Measurements from ENCODE around the gene DZIP1. TPM values are rescaled to one million over a fixed set of nuclear protein-coding genes. Genes with fewer than 3 reads are reported as not detected.

DZIP1 gene
- total RNA-seq, 1 donor from 2014 or later: 0.64 TPM

DNA sequence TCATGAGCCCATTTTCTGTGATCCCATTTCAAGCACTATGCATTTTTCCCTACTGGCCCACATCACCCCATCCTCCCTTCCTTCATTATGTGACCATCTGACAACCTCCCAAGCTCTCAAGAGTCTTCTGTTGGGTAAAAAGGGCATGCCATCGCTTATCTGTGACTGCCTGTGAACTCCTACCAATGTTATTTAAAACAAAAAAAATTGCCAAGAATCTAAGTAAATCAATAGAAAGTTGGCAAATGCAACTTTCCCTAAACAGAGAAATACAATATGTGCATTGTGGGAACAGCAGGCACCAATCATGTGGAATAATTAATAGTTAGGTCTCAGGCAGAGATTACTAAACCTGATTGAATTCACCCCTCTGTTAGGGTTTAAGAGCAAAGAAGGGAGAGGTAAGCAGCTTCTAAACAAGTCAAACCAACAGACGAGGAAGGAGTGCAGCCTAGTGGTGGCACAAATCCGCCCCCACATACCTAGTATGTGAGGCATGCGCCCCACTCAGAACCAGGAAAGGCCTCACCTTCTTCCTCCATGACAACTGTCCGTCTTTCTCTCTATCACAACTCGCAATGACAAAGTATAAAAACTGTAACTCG, 29.8 kb downstream of the DZIP1 start:
- H3K27me3 Mint-ChIP-seq (ENCODE audit: low read depth): no peaks in the 10 kb centered on the region
- no peak overlapping the region for H3K4me3 Mint-ChIP-seq (ENCODE audit: low read depth)
- no peaks in the 10 kb centered on the region for H3K9me3 Mint-ChIP-seq
- H3K4me1 Mint-ChIP-seq (ENCODE audit: low read depth): no peaks in the 10 kb centered on the region
- no peaks in the 10 kb centered on the region for H3K36me3 Mint-ChIP-seq (ENCODE audit: low read depth)
- intact Hi-C loops (cut with micrococcal nuclease): no loop called here
- no peak for DNase-seq (ENCODE audit: low spot score)
- H3K27ac Mint-ChIP-seq: no peak overlapping the region

DNA sequence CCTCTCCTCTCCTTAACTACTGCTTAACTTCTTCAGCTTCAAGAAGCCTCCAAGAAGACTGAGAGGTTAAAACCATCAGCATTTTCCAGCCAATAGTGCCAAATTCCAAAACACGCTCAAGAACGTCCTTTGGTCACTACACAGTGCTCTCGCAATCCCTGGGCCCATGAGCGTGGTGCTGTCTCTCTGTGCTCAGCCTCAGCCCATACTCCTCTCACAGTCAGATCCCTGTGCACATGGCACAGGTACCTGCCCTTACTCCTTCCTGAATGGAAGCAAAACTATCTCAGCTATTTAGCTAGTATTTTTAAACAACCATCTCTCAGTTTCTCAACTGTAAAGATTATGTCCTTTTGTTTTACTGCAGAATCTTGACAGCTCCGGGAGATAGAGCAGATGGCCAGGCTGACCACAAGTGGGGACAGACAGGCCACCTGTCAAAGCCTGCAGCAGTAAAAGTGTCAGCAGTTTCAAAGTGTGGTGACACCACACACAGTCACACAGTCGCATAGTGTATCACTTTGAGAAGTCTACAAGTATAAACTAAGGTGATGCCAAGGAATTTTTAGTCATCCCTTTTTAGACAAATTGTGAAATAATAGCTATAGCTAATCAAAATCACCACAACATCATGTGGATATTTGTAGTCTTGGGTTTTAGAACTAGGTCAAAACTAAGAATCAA, 35.7 kb downstream of the DZIP1 start:
- peaks cover 4% of the 10 kb centered on the region for H3K27me3 Mint-ChIP-seq (ENCODE audit: low read depth)
- no peak overlapping the region for H3K4me3 Mint-ChIP-seq (ENCODE audit: low read depth)
- H3K36me3 Mint-ChIP-seq (ENCODE audit: low read depth): no peaks in the 10 kb centered on the region
- H3K4me1 Mint-ChIP-seq (ENCODE audit: low read depth): no peaks in the 10 kb centered on the region
- no peak overlapping the region for H3K27ac Mint-ChIP-seq
- no peak for DNase-seq (ENCODE audit: low spot score)
- no peaks in the 10 kb centered on the region for H3K9me3 Mint-ChIP-seq
- intact Hi-C loops (cut with micrococcal nuclease): no loop called here

DNA sequence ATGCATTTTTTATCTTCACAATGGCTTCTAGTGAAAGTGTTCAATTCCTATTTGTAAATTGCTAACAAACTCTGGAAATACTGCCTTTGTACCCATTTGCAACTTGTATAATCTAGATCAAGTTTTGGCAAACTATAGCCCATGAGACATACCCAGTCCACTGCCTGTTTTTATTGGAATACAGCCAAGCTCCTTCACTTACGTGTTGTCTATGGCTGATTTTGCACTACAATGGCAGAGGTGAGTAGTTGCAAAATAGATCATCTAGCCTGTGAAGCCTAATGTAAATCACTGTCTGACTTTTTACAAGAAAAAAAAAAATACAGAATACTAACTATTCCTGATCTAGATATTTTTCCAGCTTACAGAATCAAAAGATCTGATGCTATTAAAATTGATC, 37.1 kb downstream of the DZIP1 start:
- Mint-ChIP-seq H3K27ac (no peak overlapping the region), H3K36me3 (ENCODE audit: low read depth) (no peaks in the 10 kb centered on the region), H3K4me3 (ENCODE audit: low read depth) (no peak overlapping the region), H3K27me3 (ENCODE audit: low read depth) (peaks cover 4% of the 10 kb centered on the region), H3K4me1 (ENCODE audit: low read depth) (no peaks in the 10 kb centered on the region), H3K9me3 (no peaks in the 10 kb centered on the region)
- intact Hi-C loops (cut with micrococcal nuclease): no loop called here
- no peak for DNase-seq (ENCODE audit: low spot score)

DNA sequence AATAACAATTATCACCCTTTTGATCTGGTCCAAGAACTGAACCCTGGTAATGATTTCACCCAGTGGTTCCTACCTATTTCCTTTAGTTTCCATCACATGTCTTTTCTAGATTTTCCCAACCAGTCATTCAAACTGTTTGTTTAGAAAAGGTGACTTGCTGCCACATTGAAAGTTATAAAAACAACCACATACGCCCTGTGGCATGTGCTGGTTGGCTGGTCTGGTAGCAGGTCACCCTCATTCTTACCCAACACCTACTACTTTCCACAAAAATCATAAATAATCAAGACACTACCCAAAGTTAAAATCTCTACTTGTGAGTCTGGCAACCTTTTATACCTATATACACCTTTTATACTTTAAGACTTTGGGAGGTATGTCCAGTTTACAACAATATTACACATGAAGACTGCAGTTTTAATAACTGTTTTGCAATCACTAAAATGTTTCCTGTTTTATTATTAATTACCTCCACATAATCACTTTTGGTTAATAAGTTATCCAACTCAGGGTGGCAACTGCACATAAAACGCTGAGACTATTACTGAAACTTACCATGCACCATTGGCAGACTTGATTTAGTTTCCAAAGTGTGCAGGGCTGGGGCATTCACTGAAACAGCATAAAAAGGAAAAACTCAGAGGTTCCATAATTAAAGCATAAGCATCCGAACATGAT, 38.9 kb downstream of the DZIP1 start:
- no peaks in the 10 kb centered on the region for H3K36me3 Mint-ChIP-seq (ENCODE audit: low read depth)
- no peak for DNase-seq (ENCODE audit: low spot score)
- intact Hi-C loops (cut with micrococcal nuclease): no loop called here
- H3K4me3 Mint-ChIP-seq (ENCODE audit: low read depth): no peak overlapping the region
- H3K4me1 Mint-ChIP-seq (ENCODE audit: low read depth): no peaks in the 10 kb centered on the region
- no peak overlapping the region for H3K27ac Mint-ChIP-seq
- no peaks in the 10 kb centered on the region for H3K9me3 Mint-ChIP-seq
- H3K27me3 Mint-ChIP-seq (ENCODE audit: low read depth): peaks cover 4% of the 10 kb centered on the region

DNA sequence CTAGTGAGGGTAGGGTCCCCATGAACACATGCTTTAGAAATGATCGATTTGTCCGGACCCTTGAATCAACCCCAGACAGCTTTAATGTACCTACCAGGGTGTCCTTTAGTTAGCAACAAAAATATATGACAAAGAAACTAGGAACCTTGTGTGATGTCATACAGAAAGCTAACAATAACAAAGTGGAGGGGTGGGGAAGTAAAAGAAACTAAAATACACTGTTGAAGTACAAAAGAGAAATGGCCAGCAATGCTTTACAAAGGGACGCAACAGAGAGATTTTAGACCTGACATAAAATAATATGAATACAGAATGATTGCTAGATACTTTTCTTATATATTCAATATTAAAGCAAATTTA, 40.0 kb downstream of the DZIP1 start:
- Mint-ChIP-seq H3K27me3 (ENCODE audit: low read depth) (peaks cover 6% of the 10 kb centered on the region), H3K9me3 (no peaks in the 10 kb centered on the region), H3K27ac (no peak overlapping the region), H3K4me3 (ENCODE audit: low read depth) (no peak overlapping the region), H3K36me3 (ENCODE audit: low read depth) (no peaks in the 10 kb centered on the region), H3K4me1 (ENCODE audit: low read depth) (no peaks in the 10 kb centered on the region)
- DNase-seq (ENCODE audit: low spot score): no peak
- intact Hi-C loops (cut with micrococcal nuclease): no loop called here

DNA sequence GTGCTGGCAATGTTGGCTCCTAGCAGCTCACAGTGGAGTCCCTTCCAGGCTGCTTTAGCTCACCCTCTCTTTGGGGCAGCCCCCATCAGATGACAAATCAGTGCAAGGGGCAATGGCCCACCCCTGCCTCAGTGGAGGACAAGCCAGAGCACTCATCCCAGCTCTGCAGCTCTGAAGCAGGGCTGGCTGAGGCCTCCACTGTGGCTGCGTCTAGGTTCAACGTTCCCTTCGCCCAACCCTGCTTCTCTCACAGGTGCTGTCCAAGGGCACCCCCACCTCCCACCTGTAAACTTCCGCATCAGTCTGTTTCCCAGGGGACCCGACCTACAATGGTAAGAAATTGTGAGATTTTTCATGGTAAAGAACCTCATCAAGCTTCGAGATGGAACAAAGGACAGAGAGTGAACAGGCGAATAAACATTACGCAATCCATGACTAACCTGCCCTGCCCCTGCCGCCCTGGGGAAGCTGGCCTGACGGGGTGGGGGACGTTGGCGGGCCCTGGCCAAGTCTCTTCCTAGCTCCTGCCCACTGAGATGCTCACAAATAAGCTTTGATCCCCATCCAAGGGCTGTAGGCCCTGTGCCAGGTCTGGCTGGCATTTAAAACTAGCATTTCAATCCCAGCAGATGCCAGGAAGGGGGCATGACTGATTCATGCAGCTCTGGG, 40.5 kb downstream of the DZIP1 start:
- Mint-ChIP-seq H3K9me3 (no peaks in the 10 kb centered on the region), H3K36me3 (ENCODE audit: low read depth) (no peaks in the 10 kb centered on the region), H3K27me3 (ENCODE audit: low read depth) (peaks cover 6% of the 10 kb centered on the region), H3K27ac (no peak overlapping the region), H3K4me3 (ENCODE audit: low read depth) (no peak overlapping the region), H3K4me1 (ENCODE audit: low read depth) (no peaks in the 10 kb centered on the region)
- no peak for DNase-seq (ENCODE audit: low spot score)
- intact Hi-C loops (cut with micrococcal nuclease): no loop called here

DNA sequence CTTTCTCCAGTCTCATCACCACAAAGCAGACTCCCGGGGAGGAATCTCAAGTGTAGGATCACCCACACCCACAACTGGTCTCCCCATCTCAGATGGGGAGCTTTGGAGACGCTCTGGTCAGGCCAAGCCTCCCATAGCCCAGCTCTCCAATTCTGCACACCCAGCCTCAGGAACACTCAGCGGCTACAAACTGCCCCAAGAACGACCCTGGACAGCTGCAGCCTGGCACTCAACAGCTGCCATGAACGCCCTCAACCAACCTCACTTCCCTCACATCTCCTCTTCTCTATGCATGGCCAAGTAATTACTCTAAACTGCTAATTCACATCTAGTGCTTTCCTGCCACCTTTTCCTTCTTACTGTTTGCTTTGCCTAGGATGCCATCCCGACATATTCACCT, 42.6 kb downstream of the DZIP1 start:
- DNase-seq (ENCODE audit: low spot score): no peak
- intact Hi-C loops (cut with micrococcal nuclease): no loop called here
- H3K27ac Mint-ChIP-seq: no peak overlapping the region

DNA sequence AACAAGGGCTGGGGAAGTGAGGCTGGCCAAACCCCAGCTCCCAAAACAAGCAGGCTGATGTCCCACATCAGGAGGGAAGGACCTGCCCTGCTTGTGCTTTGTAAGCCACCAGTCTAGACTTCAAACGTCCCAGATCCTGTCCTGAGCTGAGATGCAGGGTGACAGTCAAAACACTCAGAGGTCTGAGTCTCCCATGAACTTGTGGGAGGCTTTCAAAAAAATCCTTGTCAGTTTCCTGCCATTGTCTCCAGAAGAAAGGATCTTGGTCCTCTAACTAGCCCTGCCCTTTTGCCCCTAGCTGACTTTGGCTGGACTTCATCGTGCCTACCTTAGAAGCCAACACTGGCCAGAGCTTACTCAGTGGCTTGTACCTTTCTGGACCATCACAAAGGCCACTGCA, 43.3 kb downstream of the DZIP1 start:
- no peaks in the 10 kb centered on the region for H3K9me3 Mint-ChIP-seq

More for the DNA sequence above, 42.6 kb downstream of the DZIP1 start:
- H3K9me3 Mint-ChIP-seq: no peaks in the 10 kb centered on the region
- H3K36me3 Mint-ChIP-seq (ENCODE audit: low read depth): no peaks in the 10 kb centered on the region
- no peaks in the 10 kb centered on the region for H3K4me1 Mint-ChIP-seq (ENCODE audit: low read depth)
- peaks cover 3% of the 10 kb centered on the region for H3K27me3 Mint-ChIP-seq (ENCODE audit: low read depth)
- no peak overlapping the region for H3K4me3 Mint-ChIP-seq (ENCODE audit: low read depth)

DNA sequence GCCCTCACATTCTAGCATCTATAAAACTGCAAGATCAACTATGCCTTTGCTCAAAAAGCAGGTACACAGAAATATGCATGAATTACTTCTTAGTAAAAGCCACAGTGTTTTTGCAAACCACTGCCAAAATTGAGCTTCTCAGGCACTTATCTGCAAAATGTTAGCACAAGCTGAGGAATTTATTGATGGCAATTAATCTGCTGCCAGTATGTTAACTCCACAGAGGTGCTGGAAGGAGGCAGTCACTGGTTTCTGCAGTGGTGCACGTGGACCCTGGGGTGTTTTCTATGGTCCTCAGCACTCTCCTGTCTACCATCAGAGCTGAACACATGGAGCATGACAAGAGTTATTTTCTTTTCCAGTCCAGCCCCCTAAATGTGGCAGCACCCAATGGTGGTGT, 47.8 kb downstream of the DZIP1 start:
- peaks cover 3% of the 10 kb centered on the region for H3K27me3 Mint-ChIP-seq (ENCODE audit: low read depth)
- H3K4me3 Mint-ChIP-seq (ENCODE audit: low read depth): no peak overlapping the region
- H3K27ac Mint-ChIP-seq: no peak overlapping the region
- no peaks in the 10 kb centered on the region for H3K36me3 Mint-ChIP-seq (ENCODE audit: low read depth)
- DNase-seq (ENCODE audit: low spot score): no peak
- no peaks in the 10 kb centered on the region for H3K9me3 Mint-ChIP-seq
- no peaks in the 10 kb centered on the region for H3K4me1 Mint-ChIP-seq (ENCODE audit: low read depth)
- intact Hi-C loops (cut with micrococcal nuclease): no loop called here

More for the DNA sequence above, 43.3 kb downstream of the DZIP1 start:
- no peak overlapping the region for H3K27ac Mint-ChIP-seq
- no peak for DNase-seq (ENCODE audit: low spot score)
- H3K36me3 Mint-ChIP-seq (ENCODE audit: low read depth): no peaks in the 10 kb centered on the region
- H3K27me3 Mint-ChIP-seq (ENCODE audit: low read depth): peaks cover 3% of the 10 kb centered on the region
- H3K4me3 Mint-ChIP-seq (ENCODE audit: low read depth): no peak overlapping the region
- intact Hi-C loops (cut with micrococcal nuclease): no loop called here
- H3K4me1 Mint-ChIP-seq (ENCODE audit: low read depth): no peaks in the 10 kb centered on the region

DNA sequence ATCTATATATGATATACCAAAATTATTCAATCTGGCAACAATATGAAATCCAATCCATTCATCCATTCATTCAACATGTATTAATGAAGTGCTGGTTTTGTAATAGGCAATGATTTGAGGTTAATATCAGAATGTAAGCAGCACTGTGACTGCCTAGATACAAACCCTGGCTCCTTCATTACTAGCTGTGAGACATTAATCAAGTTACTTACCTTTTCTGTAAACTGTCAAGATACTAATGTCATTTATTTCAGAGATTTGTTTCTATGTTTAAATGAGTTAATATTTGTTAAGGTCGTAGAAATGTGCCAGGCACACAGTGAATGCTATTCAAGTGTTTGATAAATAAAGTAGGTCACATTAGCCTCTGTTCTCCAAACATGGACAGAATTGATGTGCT, 51.0 kb downstream of the DZIP1 start:
- Mint-ChIP-seq H3K27ac (no peak overlapping the region), H3K4me3 (ENCODE audit: low read depth) (no peak overlapping the region), H3K9me3 (no peaks in the 10 kb centered on the region), H3K4me1 (ENCODE audit: low read depth) (no peaks in the 10 kb centered on the region), H3K36me3 (ENCODE audit: low read depth) (no peaks in the 10 kb centered on the region), H3K27me3 (ENCODE audit: low read depth) (peaks cover 3% of the 10 kb centered on the region)
- no peak for DNase-seq (ENCODE audit: low spot score)
- intact Hi-C loops (cut with micrococcal nuclease): no loop called here

DNA sequence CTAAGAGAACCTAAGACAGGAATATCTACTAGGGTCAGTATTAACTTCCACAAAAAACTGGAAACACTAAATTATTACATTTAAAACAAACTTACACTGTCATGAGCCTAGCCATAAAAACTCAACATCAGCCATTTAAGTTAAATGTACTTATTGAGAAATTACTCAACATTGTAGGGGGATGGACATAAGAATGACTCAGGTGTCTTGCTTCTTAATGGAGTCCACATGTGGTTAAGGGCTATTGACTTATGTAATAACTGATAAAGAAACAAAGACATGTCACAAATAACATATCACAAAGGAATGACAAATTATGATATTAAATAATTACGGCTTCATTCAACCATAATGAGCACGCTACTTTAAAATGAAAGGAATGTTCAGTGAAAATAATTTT, 55.8 kb downstream of the DZIP1 start:
- no peak for DNase-seq (ENCODE audit: low spot score)
- no peaks in the 10 kb centered on the region for H3K9me3 Mint-ChIP-seq
- H3K27ac Mint-ChIP-seq: no peak overlapping the region
- intact Hi-C loops (cut with micrococcal nuclease): no loop called here
- H3K27me3 Mint-ChIP-seq (ENCODE audit: low read depth): peaks cover 3% of the 10 kb centered on the region
- H3K4me1 Mint-ChIP-seq (ENCODE audit: low read depth): no peaks in the 10 kb centered on the region
- H3K4me3 Mint-ChIP-seq (ENCODE audit: low read depth): no peak overlapping the region
- no peaks in the 10 kb centered on the region for H3K36me3 Mint-ChIP-seq (ENCODE audit: low read depth)

DNA sequence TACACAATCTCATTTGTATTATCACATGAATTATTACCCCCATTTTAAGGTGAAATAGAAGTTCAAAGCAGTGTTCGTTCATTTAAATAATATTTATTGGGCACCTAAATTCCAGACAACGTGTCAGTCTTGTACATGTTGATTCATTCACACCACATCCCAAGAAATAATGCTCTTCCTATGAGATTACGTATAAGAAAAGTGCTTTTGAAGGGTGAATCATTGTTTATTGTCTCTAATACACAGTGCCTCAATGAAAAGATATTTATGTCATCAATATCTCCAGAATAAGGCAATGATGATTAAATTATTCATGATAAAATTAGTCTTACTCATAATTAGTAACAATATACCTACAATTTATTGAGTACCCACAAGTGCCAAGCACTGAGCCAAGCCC, 56.4 kb downstream of the DZIP1 start:
- no peak overlapping the region for H3K27ac Mint-ChIP-seq
- no peaks in the 10 kb centered on the region for H3K9me3 Mint-ChIP-seq
- H3K36me3 Mint-ChIP-seq (ENCODE audit: low read depth): no peaks in the 10 kb centered on the region
- H3K4me1 Mint-ChIP-seq (ENCODE audit: low read depth): no peaks in the 10 kb centered on the region
- peaks cover 3% of the 10 kb centered on the region for H3K27me3 Mint-ChIP-seq (ENCODE audit: low read depth)
- intact Hi-C loops (cut with micrococcal nuclease): no loop called here
- no peak overlapping the region for H3K4me3 Mint-ChIP-seq (ENCODE audit: low read depth)
- no peak for DNase-seq (ENCODE audit: low spot score)

DNA sequence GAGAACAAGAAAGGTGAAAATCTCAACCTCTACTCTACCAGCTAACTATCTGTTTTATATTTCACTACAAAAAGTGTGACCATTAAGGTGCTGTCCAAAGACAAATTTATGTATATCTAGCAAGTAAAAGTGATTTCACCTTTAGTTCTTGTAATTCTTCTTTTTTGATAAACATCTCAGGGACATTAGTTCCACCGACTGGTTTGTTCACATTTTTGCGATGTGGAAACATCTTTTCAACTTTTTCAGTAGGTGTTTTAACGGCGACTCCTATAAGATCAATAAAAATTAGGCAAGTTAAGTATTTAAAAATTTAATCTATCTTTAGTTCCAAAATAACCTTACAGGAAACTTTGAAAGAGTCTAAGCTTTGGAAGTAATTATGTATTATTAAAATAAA, 58.6 kb downstream of the DZIP1 start:
- Mint-ChIP-seq H3K4me3 (ENCODE audit: low read depth) (no peak overlapping the region), H3K9me3 (no peaks in the 10 kb centered on the region), H3K4me1 (ENCODE audit: low read depth) (no peaks in the 10 kb centered on the region), H3K36me3 (ENCODE audit: low read depth) (no peaks in the 10 kb centered on the region), H3K27ac (no peak overlapping the region), H3K27me3 (ENCODE audit: low read depth) (peaks cover 2% of the 10 kb centered on the region)
- no peak for DNase-seq (ENCODE audit: low spot score)
- intact Hi-C loops (cut with micrococcal nuclease): no loop called here
